ENCODE measurements around the gene LRRC74B. TPM values are rescaled to one million over a fixed set of nuclear protein-coding genes. Genes with fewer than 3 reads are reported as not detected.

The LRRC74B gene
- under 1 TPM in 2 of 4 donors, not detected in 2; 0.16 to 0.27 TPM for polyA plus RNA-seq
- long read RNA-seq, donor 1: 0 reads
- long read RNA-seq, donor 2: 0 reads
- long read RNA-seq, donor 3: 0 reads
- long read RNA-seq, donor 4: 0 reads
- long read RNA-seq, donor 5: 0 reads
- long read RNA-seq, donor 6: 0 reads
- long read RNA-seq, donor 7: 0 reads
- long read RNA-seq, donor 8: 0 reads
- long read RNA-seq, donor 9: 0 reads
- long read RNA-seq, donor 10: 0 reads

- peak within 1 kb of the TSS in 1 of 3 donors; percentile 22 for H3K27ac ChIP-seq (ENCODE audit: low read depth in 1 of 3, low read length in 2 of 3)
- no peaks in the 10 kb centered on the region for H3K36me3 ChIP-seq (ENCODE audit: control insufficient read depth in 3 of 3, insufficient read depth in 2 of 3, low read depth in 1 of 3, low read length in 3 of 3)
- peak within 1 kb of the TSS in 1 of 3 donors; percentile 44 for H3K4me3 ChIP-seq (ENCODE audit: low read depth in 1 of 3, low read length in 3 of 3)
- DNase-seq: peak; percentile 80 to 90
- WGBS, 3 donors: 7 to 11% (median 11%) methylated on average over 44 to 47 of the region's 47 CpGs
- no peaks in the 10 kb centered on the region for H3K9me3 ChIP-seq (ENCODE audit: control insufficient read depth in 2 of 2, insufficient read depth in 1 of 2, low read depth in 1 of 2, low read length in 1 of 2)
- no peak for FAIRE-seq
- H3K4me1 ChIP-seq (ENCODE audit: control insufficient read depth in 3 of 3, insufficient read depth in 2 of 3, low read depth in 1 of 3, low read length in 2 of 3): peaks cover 0 to 29% (median 2%) of the 10 kb centered on the region in 3 donors
- H3K27me3 ChIP-seq (ENCODE audit: control insufficient read depth in 3 of 3, insufficient read depth in 3 of 3, low read length in 3 of 3): peaks cover 0 to 17% (median 0%) of the 10 kb centered on the region in 3 donors
These were observed at the start of gene LRRC74B for GRCh38 chr22:21045585-21046294. LRRC74B (plus strand) TSS chr22:21045946; CDS start chr22:21045987, 41 bp downstream.

DNA sequence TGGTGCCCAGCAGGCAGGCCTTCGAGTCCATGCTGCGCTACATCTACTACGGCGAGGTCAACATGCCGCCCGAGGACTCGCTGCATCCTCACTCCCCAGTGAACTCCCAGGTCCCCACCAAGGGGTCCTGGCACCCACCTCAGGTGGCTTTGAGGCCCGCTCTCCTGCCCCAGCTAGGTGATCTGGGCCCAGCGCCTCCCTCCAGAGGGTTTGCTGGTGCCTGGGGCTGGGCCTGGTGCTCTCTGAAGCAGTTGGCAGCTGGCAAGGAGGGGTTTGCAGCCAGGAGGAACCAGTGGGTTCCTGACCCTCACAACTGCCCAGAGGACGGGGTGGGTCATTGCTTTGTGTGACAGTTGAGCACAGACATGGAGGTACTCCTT, 49.7 kb upstream of the LRRC74B start:
- no peak overlapping the region for H3K27ac ChIP-seq (ENCODE audit: low read depth in 1 of 3, low read length in 2 of 3)
- H3K27me3 ChIP-seq (ENCODE audit: control insufficient read depth in 3 of 3, insufficient read depth in 3 of 3, low read length in 3 of 3): no peaks in the 10 kb centered on the region
- WGBS, 3 donors: 94 to 97% (median 95%) methylated on average over 9 to 10 of the region's 10 CpGs
- no peak for FAIRE-seq
- peaks cover 4 to 13% (median 5%) of the 10 kb centered on the region in 3 donors for H3K4me1 ChIP-seq (ENCODE audit: control insufficient read depth in 3 of 3, insufficient read depth in 2 of 3, low read depth in 1 of 3, low read length in 2 of 3)
- H3K4me3 ChIP-seq (ENCODE audit: low read depth in 1 of 3, low read length in 3 of 3): no peak overlapping the region
- DNase-seq: no peak
- H3K36me3 ChIP-seq (ENCODE audit: control insufficient read depth in 3 of 3, insufficient read depth in 2 of 3, low read depth in 1 of 3, low read length in 3 of 3): peaks cover 3 to 95% (median 4%) of the 10 kb centered on the region in 3 donors
- H3K9me3 ChIP-seq (ENCODE audit: control insufficient read depth in 2 of 2, insufficient read depth in 1 of 2, low read depth in 1 of 2, low read length in 1 of 2): no peaks in the 10 kb centered on the region

GRCh38 chr22:20996598-20997535, 48.9 kb upstream of the LRRC74B start:
- Histone ChIP-seq H3K4me1 (ENCODE audit: control insufficient read depth in 3 of 3, insufficient read depth in 2 of 3, low read depth in 1 of 3, low read length in 2 of 3) (peaks cover 4 to 14% (median 5%) of the 10 kb centered on the region in 3 donors), H3K9me3 (ENCODE audit: control insufficient read depth in 2 of 2, insufficient read depth in 1 of 2, low read depth in 1 of 2, low read length in 1 of 2) (no peaks in the 10 kb centered on the region), H3K36me3 (ENCODE audit: control insufficient read depth in 3 of 3, insufficient read depth in 2 of 3, low read depth in 1 of 3, low read length in 3 of 3) (peaks cover 3 to 87% (median 4%) of the 10 kb centered on the region in 3 donors), H3K4me3 (ENCODE audit: low read depth in 1 of 3, low read length in 3 of 3) (no peak overlapping the region), H3K27ac (ENCODE audit: low read depth in 1 of 3, low read length in 2 of 3) (no peak overlapping the region), H3K27me3 (ENCODE audit: control insufficient read depth in 3 of 3, insufficient read depth in 3 of 3, low read length in 3 of 3) (no peaks in the 10 kb centered on the region)
- DNase-seq: no peak
- no peak for FAIRE-seq
- WGBS, 3 donors: 88 to 92% (median 90%) methylated on average over 26 to 27 of the region's 27 CpGs

- H3K27me3 ChIP-seq (ENCODE audit: control insufficient read depth in 3 of 3, insufficient read depth in 3 of 3, low read length in 3 of 3): no peaks in the 10 kb centered on the region
- peaks cover 0 to 78% (median 3%) of the 10 kb centered on the region in 3 donors for H3K36me3 ChIP-seq (ENCODE audit: control insufficient read depth in 3 of 3, insufficient read depth in 2 of 3, low read depth in 1 of 3, low read length in 3 of 3)
- no peak overlapping the region for H3K4me3 ChIP-seq (ENCODE audit: low read depth in 1 of 3, low read length in 3 of 3)
- FAIRE-seq (no peak), DNase-seq (no peak)
- no peak overlapping the region for H3K27ac ChIP-seq (ENCODE audit: low read depth in 1 of 3, low read length in 2 of 3)
- no peaks in the 10 kb centered on the region for H3K9me3 ChIP-seq (ENCODE audit: control insufficient read depth in 2 of 2, insufficient read depth in 1 of 2, low read depth in 1 of 2, low read length in 1 of 2)
- peaks cover 4 to 14% (median 5%) of the 10 kb centered on the region in 3 donors for H3K4me1 ChIP-seq (ENCODE audit: control insufficient read depth in 3 of 3, insufficient read depth in 2 of 3, low read depth in 1 of 3, low read length in 2 of 3)
- 81 to 85% (median 82%) methylated on average over 12 to 13 of the region's 13 CpGs for WGBS, 3 donors
These were observed 48.0 kb upstream of the LRRC74B start for GRCh38 chr22:20997536-20998257.

DNA sequence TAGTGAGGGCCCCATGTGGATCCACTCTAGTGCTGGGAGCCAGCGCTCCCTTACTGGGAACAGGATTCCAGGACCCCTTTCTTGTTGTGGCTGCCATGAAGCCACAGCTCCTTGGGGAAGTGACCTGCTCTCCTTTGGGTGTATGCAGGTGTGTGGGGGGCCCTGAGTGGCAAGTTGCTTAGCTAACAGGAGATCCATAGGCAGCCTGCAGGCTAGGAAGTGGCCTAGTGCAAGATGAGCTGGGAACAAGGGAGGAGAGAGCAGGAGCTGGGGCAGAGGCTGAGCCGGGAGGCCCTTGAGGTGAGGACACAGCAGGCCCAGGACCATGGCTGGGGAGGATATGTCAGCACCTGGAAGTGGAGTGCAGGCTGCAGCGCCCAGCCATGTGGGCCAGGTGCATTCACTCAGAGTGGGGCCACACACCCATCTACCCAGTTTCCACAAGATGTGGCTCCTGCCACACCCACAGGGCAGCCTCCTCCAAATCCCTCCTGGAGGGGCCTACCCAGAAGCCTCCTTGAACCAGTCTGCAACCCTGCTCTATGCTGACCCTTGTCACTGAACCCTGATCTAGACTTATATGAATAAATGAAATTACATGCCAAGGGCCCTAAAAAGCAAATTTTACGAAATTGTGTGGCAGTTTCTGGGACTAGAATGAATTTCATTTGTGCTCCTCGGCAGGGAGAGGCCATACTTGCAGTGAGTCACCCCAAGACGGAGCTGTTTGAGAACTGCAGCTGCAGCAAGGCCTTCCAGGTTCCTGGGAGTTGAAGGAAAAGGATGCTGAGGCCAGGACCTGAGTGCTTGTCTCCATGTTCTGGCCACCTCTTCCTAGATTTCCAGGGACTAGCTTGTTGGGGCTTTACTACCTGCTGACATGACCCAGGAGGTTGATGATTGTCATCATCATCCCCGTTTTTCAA, 47.1 kb upstream of the LRRC74B start:
- H3K27me3 ChIP-seq (ENCODE audit: control insufficient read depth in 3 of 3, insufficient read depth in 3 of 3, low read length in 3 of 3): no peaks in the 10 kb centered on the region
- 64 to 69% (median 68%) methylated on average over 7 of the region's 7 CpGs for WGBS, 3 donors
- H3K4me1 ChIP-seq (ENCODE audit: control insufficient read depth in 3 of 3, insufficient read depth in 2 of 3, low read depth in 1 of 3, low read length in 2 of 3): peaks cover 5 to 23% (median 7%) of the 10 kb centered on the region in 3 donors
- peaks cover 0 to 69% (median 2%) of the 10 kb centered on the region in 3 donors for H3K36me3 ChIP-seq (ENCODE audit: control insufficient read depth in 3 of 3, insufficient read depth in 2 of 3, low read depth in 1 of 3, low read length in 3 of 3)
- no peaks in the 10 kb centered on the region for H3K9me3 ChIP-seq (ENCODE audit: control insufficient read depth in 2 of 2, insufficient read depth in 1 of 2, low read depth in 1 of 2, low read length in 1 of 2)
- H3K4me3 ChIP-seq (ENCODE audit: low read depth in 1 of 3, low read length in 3 of 3): no peak overlapping the region
- no peak for FAIRE-seq
- DNase-seq: no peak
- no peak overlapping the region for H3K27ac ChIP-seq (ENCODE audit: low read depth in 1 of 3, low read length in 2 of 3)

DNA sequence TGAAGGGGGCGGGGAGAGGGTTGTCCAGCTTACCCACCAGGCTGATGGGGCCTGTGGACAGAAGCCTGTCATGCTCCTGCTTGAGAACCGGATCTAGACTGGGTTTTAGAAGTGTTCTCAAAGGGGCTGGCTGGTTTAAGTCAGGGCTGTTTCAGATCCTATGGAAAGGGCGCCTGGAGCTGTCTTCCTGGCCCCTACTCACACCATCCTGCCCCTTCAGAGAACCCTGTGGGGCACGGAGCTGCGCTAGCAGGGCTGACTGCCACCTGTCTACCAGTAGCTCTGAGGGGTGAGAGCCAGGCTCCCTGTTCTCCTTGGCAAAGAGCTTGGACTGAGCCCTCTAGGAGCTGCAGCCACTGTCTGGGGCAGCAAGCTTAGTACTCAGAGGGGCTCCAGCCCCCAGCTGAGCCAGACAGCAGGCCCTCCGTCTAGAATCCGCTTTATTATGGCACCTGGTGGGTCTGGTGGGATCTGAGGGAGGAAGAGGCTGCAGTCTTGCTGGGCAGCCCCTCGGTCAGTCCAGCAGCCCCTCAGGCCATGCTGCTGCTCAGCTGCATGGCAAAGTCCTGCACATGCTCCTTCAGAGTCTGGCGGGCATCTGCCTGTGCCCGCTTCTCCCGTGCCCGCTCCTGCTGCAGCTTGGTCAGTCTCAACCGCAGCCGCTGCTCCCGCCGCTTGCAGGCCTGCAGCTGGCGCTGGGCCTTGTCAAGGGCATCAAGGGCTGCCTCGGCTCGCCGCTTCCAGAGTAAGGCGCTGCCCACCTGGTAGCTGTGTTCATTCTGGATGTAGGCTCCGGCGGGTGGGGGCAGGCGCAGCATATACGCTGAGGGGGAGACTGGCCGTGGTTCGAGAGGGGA, 46.2 kb upstream of the LRRC74B start:
- Histone ChIP-seq H3K27ac (ENCODE audit: low read depth in 1 of 3, low read length in 2 of 3) (no peak overlapping the region), H3K4me3 (ENCODE audit: low read depth in 1 of 3, low read length in 3 of 3) (no peak overlapping the region), H3K27me3 (ENCODE audit: control insufficient read depth in 3 of 3, insufficient read depth in 3 of 3, low read length in 3 of 3) (no peaks in the 10 kb centered on the region), H3K9me3 (ENCODE audit: control insufficient read depth in 2 of 2, insufficient read depth in 1 of 2, low read depth in 1 of 2, low read length in 1 of 2) (no peaks in the 10 kb centered on the region), H3K4me1 (ENCODE audit: control insufficient read depth in 3 of 3, insufficient read depth in 2 of 3, low read depth in 1 of 3, low read length in 2 of 3) (peaks cover 5 to 28% (median 7%) of the 10 kb centered on the region in 3 donors), H3K36me3 (ENCODE audit: control insufficient read depth in 3 of 3, insufficient read depth in 2 of 3, low read depth in 1 of 3, low read length in 3 of 3) (peaks cover 0 to 60% (median 0%) of the 10 kb centered on the region in 3 donors)
- DNase-seq (no peak), FAIRE-seq (no peak)
- 91 to 95% (median 92%) methylated on average over 26 to 27 of the region's 27 CpGs for WGBS, 3 donors
